Neural progenitor cell (in vitro differentiated cells): ENCODE results near the gene BTRC.

Experiments used
- CTCF ChIP-seq: fragments of 200-600 bp; sonication (generic); IDR thresholded peaks from 2 replicates; pipeline ENCODE4 v1.5.1; 2017; ENCODE audit warnings: antibody characterized with exemption, mild to moderate bottlenecking
- EZH2phosphoT487 ChIP-seq: fragments of 200-600 bp; sonication (generic); IDR thresholded peaks from 2 replicates; pipeline ENCODE4 v1.6.1; 2017; ENCODE audit warnings: antibody characterized with exemption

- TF ChIP-seq CTCF (no peak), EZH2phosphoT487 (no peak)
Measured at GRCh38 chr10:101493782-101494281, 139.9 kb downstream of the BTRC start.
